Activated CD4-positive, alpha-beta T cell treated with anti-CD3 and anti-CD28 coated beads, Interleukin-2, amount 10 ng/mL, durations not matched to agents 24 days and 14 days (primary cell): Measurements from ENCODE around the gene TSHZ1. TPM values are rescaled to one million over a fixed set of nuclear protein-coding genes. Genes with fewer than 3 reads are reported as not detected.

Experiments used
- DNase-seq: peaks from one replicate; pipeline ENCODE4 v3.0.0; 2022
- H3K27ac Mint-ChIP-seq: one replicate; pipeline ENCODE4 v1.8.0; 2022; ENCODE audit warnings: mild to moderate bottlenecking, mixed read lengths
- H3K27me3 Mint-ChIP-seq: one replicate; pipeline ENCODE4 v1.8.0; 2022; ENCODE audit warnings: mixed read lengths
- H3K36me3 Mint-ChIP-seq: one replicate; pipeline ENCODE4 v1.8.0; 2022; ENCODE audit warnings: low read depth, mild to moderate bottlenecking, mixed read lengths
- H3K4me1 Mint-ChIP-seq: one replicate; pipeline ENCODE4 v1.8.0; 2021; ENCODE audit warnings: mixed read lengths
- H3K4me3 Mint-ChIP-seq: one replicate; pipeline ENCODE4 v1.8.0; 2022; ENCODE audit warnings: mild to moderate bottlenecking, moderate library complexity, mixed read lengths
- H3K9me3 Mint-ChIP-seq: one replicate; pipeline ENCODE4 v1.8.0; 2021; ENCODE audit warnings: mixed read lengths
- intact Hi-C: fragments of 100-400 bp; cut with micrococcal nuclease; formaldehyde crosslinking; loops from one replicate; pipeline ENCODE4 v1.15.1; 2023
- total RNA-seq: library from RNA; stranded (reverse); gene quantifications from 2 replicates; pipeline ENCODE4 v1.2.3, GENCODE V29; 2022

TSHZ1 gene
- total RNA-seq, 1 donor from 2014 or later, result 12.4 TPM

GRCh38 chr18:75261430-75262223 is 51.0 kb downstream of the TSHZ1 start:
- DNase-seq, result no peak
- Mint-ChIP-seq H3K9me3 (no peaks in the 10 kb centered on the region), H3K4me3 (no peak overlapping the region), H3K4me1 (peaks cover 9% of the 10 kb centered on the region), H3K27me3 (no peaks in the 10 kb centered on the region), H3K36me3 (no peaks in the 10 kb centered on the region), H3K27ac (peak overlapping the region; percentile 4)
- intact Hi-C loops, result no loop called here

- H3K36me3 Mint-ChIP-seq, result no peaks in the 10 kb centered on the region
- intact Hi-C loops, result no loop called here
- no peaks in the 10 kb centered on the region for H3K9me3 Mint-ChIP-seq
- no peak overlapping the region for H3K27ac Mint-ChIP-seq
- no peak overlapping the region for H3K4me3 Mint-ChIP-seq
- H3K4me1 Mint-ChIP-seq, result peaks cover 12% of the 10 kb centered on the region
- no peaks in the 10 kb centered on the region for H3K27me3 Mint-ChIP-seq
- no peak for DNase-seq
These were observed 51.9 kb downstream of the TSHZ1 start for GRCh38 chr18:75262511-75262910.

GRCh38 chr18:75264195-75264594 is 53.6 kb downstream of the TSHZ1 start:
- H3K9me3 Mint-ChIP-seq, result no peaks in the 10 kb centered on the region
- no peaks in the 10 kb centered on the region for H3K36me3 Mint-ChIP-seq
- no peak for DNase-seq
- H3K27me3 Mint-ChIP-seq, result no peaks in the 10 kb centered on the region
- H3K4me3 Mint-ChIP-seq, result no peak overlapping the region
- intact Hi-C loops, result no loop called here
- H3K4me1 Mint-ChIP-seq, result peaks cover 13% of the 10 kb centered on the region
- no peak overlapping the region for H3K27ac Mint-ChIP-seq

- no peak for DNase-seq
- Mint-ChIP-seq H3K9me3 (no peaks in the 10 kb centered on the region), H3K4me1 (peaks cover 13% of the 10 kb centered on the region), H3K27ac (no peak overlapping the region), H3K4me3 (no peak overlapping the region), H3K36me3 (no peaks in the 10 kb centered on the region), H3K27me3 (no peaks in the 10 kb centered on the region)
- intact Hi-C loops, result no loop called here
These were observed 54.5 kb downstream of the TSHZ1 start for GRCh38 chr18:75264926-75265597.

- H3K9me3 Mint-ChIP-seq, result no peaks in the 10 kb centered on the region
- no peak for DNase-seq
- H3K27ac Mint-ChIP-seq, result no peak overlapping the region
- intact Hi-C loops, result no loop called here
- H3K4me3 Mint-ChIP-seq, result no peak overlapping the region
- peaks cover 13% of the 10 kb centered on the region for H3K4me1 Mint-ChIP-seq
- no peaks in the 10 kb centered on the region for H3K27me3 Mint-ChIP-seq
- no peaks in the 10 kb centered on the region for H3K36me3 Mint-ChIP-seq
These were observed 55.3 kb downstream of the TSHZ1 start for GRCh38 chr18:75265872-75266271.

GRCh38 chr18:75267643-75268363 is 57.2 kb downstream of the TSHZ1 start:
- intact Hi-C loops, result no loop called here
- DNase-seq, result no peak
- no peak overlapping the region for H3K27ac Mint-ChIP-seq

GRCh38 chr18:75268364-75268646 is 57.7 kb downstream of the TSHZ1 start:
- Mint-ChIP-seq H3K4me1 (peaks cover 4% of the 10 kb centered on the region), H3K36me3 (no peaks in the 10 kb centered on the region), H3K4me3 (no peak overlapping the region), H3K27ac (no peak overlapping the region), H3K27me3 (no peaks in the 10 kb centered on the region), H3K9me3 (no peaks in the 10 kb centered on the region)
- intact Hi-C loops, result no loop called here
- no peak for DNase-seq

More at GRCh38 chr18:75267643-75268363, 57.2 kb downstream of the TSHZ1 start:
- no peaks in the 10 kb centered on the region for H3K27me3 Mint-ChIP-seq
- no peak overlapping the region for H3K4me3 Mint-ChIP-seq
- H3K9me3 Mint-ChIP-seq, result no peaks in the 10 kb centered on the region
- H3K36me3 Mint-ChIP-seq, result no peaks in the 10 kb centered on the region
- peaks cover 4% of the 10 kb centered on the region for H3K4me1 Mint-ChIP-seq

GRCh38 chr18:75269124-75269680 is 58.6 kb downstream of the TSHZ1 start:
- Mint-ChIP-seq H3K27ac (no peak overlapping the region), H3K9me3 (no peaks in the 10 kb centered on the region), H3K36me3 (no peaks in the 10 kb centered on the region), H3K27me3 (no peaks in the 10 kb centered on the region), H3K4me3 (no peak overlapping the region), H3K4me1 (peaks cover 4% of the 10 kb centered on the region)
- intact Hi-C loops, result no loop called here
- no peak for DNase-seq

- no peaks in the 10 kb centered on the region for H3K27me3 Mint-ChIP-seq
- peaks cover 4% of the 10 kb centered on the region for H3K4me1 Mint-ChIP-seq
These were observed 59.1 kb downstream of the TSHZ1 start for GRCh38 chr18:75269696-75270095.

GRCh38 chr18:75271952-75272351 is 61.4 kb downstream of the TSHZ1 start:
- intact Hi-C loops, result no loop called here

More at GRCh38 chr18:75269696-75270095, 59.1 kb downstream of the TSHZ1 start:
- no peak overlapping the region for H3K27ac Mint-ChIP-seq
- H3K9me3 Mint-ChIP-seq, result no peaks in the 10 kb centered on the region
- intact Hi-C loops, result no loop called here
- DNase-seq, result no peak
- H3K36me3 Mint-ChIP-seq, result no peaks in the 10 kb centered on the region
- no peak overlapping the region for H3K4me3 Mint-ChIP-seq

GRCh38 chr18:75273817-75274216 is 63.2 kb downstream of the TSHZ1 start:
- no peak overlapping the region for H3K27ac Mint-ChIP-seq
- no peak overlapping the region for H3K4me3 Mint-ChIP-seq
- intact Hi-C loops, result no loop called here
- no peaks in the 10 kb centered on the region for H3K27me3 Mint-ChIP-seq
- H3K36me3 Mint-ChIP-seq, result no peaks in the 10 kb centered on the region
- DNase-seq, result no peak
- no peaks in the 10 kb centered on the region for H3K9me3 Mint-ChIP-seq
- H3K4me1 Mint-ChIP-seq, result peaks cover 10% of the 10 kb centered on the region

More at GRCh38 chr18:75271952-75272351, 61.4 kb downstream of the TSHZ1 start:
- Mint-ChIP-seq H3K4me3 (no peak overlapping the region), H3K27me3 (no peaks in the 10 kb centered on the region), H3K4me1 (peaks cover 7% of the 10 kb centered on the region), H3K27ac (no peak overlapping the region), H3K36me3 (no peaks in the 10 kb centered on the region), H3K9me3 (no peaks in the 10 kb centered on the region)
- DNase-seq, result no peak

GRCh38 chr18:75275226-75275625 is 64.6 kb downstream of the TSHZ1 start:
- H3K27me3 Mint-ChIP-seq, result no peaks in the 10 kb centered on the region
- no peak overlapping the region for H3K27ac Mint-ChIP-seq
- no peak overlapping the region for H3K4me3 Mint-ChIP-seq
- H3K36me3 Mint-ChIP-seq, result no peaks in the 10 kb centered on the region
- DNase-seq, result no peak
- no peaks in the 10 kb centered on the region for H3K9me3 Mint-ChIP-seq
- peaks cover 12% of the 10 kb centered on the region for H3K4me1 Mint-ChIP-seq
- intact Hi-C loops, result no loop called here

- no peaks in the 10 kb centered on the region for H3K27me3 Mint-ChIP-seq
- H3K4me1 Mint-ChIP-seq, result peaks cover 12% of the 10 kb centered on the region
- no peaks in the 10 kb centered on the region for H3K36me3 Mint-ChIP-seq
- H3K9me3 Mint-ChIP-seq, result no peaks in the 10 kb centered on the region
- no peak overlapping the region for H3K4me3 Mint-ChIP-seq
- intact Hi-C loops, result no loop called here
- no peak for DNase-seq
- peak overlapping the region; percentile 62 for H3K27ac Mint-ChIP-seq
These were observed 66.4 kb downstream of the TSHZ1 start for GRCh38 chr18:75276818-75277609.
